Measurements from ENCODE around the gene RBM14. TPM values are rescaled to one million over a fixed set of nuclear protein-coding genes. Genes with fewer than 3 reads are reported as not detected.

Gene RBM14
- 92.7 TPM for polyA plus RNA-seq (2013, experiment 1 of 2)
- polyA plus RNA-seq (2013, experiment 2 of 2), result 90.3 TPM

DNA sequence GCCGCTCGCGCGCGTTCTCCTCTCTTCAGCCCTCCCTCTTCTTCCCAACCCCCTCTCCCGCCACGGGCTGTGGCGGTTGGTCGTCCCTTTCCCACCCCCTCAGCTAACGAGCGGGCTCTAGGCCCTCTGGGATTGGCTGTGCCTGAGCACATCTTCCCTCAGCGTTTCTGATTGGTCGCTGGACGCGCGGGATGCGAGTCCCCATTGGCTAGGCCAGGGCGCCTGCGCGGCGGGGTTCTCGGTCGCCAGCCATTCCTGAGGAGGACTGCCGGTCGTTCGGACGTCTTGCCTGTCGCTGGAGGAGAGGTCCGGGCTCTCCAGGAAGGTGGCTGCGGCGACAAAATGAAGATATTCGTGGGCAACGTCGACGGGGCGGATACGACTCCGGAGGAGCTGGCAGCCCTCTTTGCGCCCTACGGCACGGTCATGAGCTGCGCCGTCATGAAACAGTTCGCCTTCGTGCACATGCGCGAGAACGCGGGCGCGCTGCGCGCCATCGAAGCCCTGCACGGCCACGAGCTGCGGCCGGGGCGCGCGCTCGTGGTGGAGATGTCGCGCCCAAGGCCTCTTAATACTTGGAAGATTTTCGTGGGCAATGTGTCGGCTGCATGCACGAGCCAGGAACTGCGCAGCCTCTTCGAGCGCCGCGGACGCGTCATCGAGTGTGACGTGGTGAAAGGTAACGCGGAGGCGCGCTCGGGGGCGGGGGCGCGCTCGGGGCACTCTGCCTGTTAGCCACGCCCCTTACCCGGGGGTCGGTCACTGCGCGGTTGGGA is at the start of gene RBM14:
RBM14 (plus strand) TSS at position 252 of the 776 bp plus-strand sequence; CDS start at position 343, 91 bp downstream.
- H3K36me3 ChIP-seq (ENCODE audit: control insufficient read depth, insufficient read depth, low read length), result no peaks in the 10 kb centered on the region
- no peak within 1 kb of the TSS for H2BK120ac ChIP-seq (ENCODE audit: low read depth, low read length)
- peak within 1 kb of the TSS; percentile 74 for H3K4ac ChIP-seq (ENCODE audit: low read depth, low read length)
- peak within 1 kb of the TSS; percentile 88 for H3K27ac ChIP-seq (ENCODE audit: low read depth, low read length)
- WGBS (ENCODE audit: extremely low coverage, insufficient coverage, low lambda C conversion rate), result no CpG with 5 or more reads among the region's 90 CpGs
- peak within 1 kb of the TSS; percentile 52 for H3K23ac ChIP-seq (ENCODE audit: low read length)
- peak within 1 kb of the TSS; percentile 100 for H3K56ac ChIP-seq (ENCODE audit: low read length)
- no peak within 1 kb of the TSS for H4K8ac ChIP-seq (ENCODE audit: low read depth, low read length)
- peak within 1 kb of the TSS; percentile 97 for H2BK5ac ChIP-seq (ENCODE audit: low read length)
- H4K5ac ChIP-seq (ENCODE audit: low read length), result no peak within 1 kb of the TSS
- peaks cover 46% of the 10 kb centered on the region for H3K79me2 ChIP-seq (ENCODE audit: control insufficient read depth, insufficient read depth, low read length)
- peak within 1 kb of the TSS; percentile 94 for H3K18ac ChIP-seq (ENCODE audit: low read length)
- H2AK5ac ChIP-seq (ENCODE audit: low read length), result peak within 1 kb of the TSS; percentile 83
- peak within 1 kb of the TSS; percentile 99 for H3K9ac ChIP-seq (ENCODE audit: low read length)
- no peaks in the 10 kb centered on the region for H3K27me3 ChIP-seq (ENCODE audit: insufficient read depth, low read length, poor library complexity)
- H3K4me1 ChIP-seq (ENCODE audit: control insufficient read depth, low read depth, low read length), result peaks cover 4% of the 10 kb centered on the region
- peak within 1 kb of the TSS; percentile 99 for H3K4me3 ChIP-seq (ENCODE audit: low read length)
- no peak within 1 kb of the TSS for H2BK15ac ChIP-seq (replicated peaks; ENCODE audit: low read depth)
- peak; percentile 100 for DNase-seq
- H3K4me2 ChIP-seq (ENCODE audit: low read length), result peak within 1 kb of the TSS; percentile 56
- H3K79me1 ChIP-seq (ENCODE audit: low read length), result no peaks in the 10 kb centered on the region

- no peak overlapping the region for H3K9ac ChIP-seq (ENCODE audit: low read length)
- no peak overlapping the region for H2BK120ac ChIP-seq (ENCODE audit: low read depth, low read length)
- no CpG with 5 or more reads among the region's 15 CpGs for WGBS (ENCODE audit: extremely low coverage, insufficient coverage, low lambda C conversion rate)
Observed at GRCh38 chr11:66567787-66568123, 48.7 kb upstream of the RBM14 start.

DNA sequence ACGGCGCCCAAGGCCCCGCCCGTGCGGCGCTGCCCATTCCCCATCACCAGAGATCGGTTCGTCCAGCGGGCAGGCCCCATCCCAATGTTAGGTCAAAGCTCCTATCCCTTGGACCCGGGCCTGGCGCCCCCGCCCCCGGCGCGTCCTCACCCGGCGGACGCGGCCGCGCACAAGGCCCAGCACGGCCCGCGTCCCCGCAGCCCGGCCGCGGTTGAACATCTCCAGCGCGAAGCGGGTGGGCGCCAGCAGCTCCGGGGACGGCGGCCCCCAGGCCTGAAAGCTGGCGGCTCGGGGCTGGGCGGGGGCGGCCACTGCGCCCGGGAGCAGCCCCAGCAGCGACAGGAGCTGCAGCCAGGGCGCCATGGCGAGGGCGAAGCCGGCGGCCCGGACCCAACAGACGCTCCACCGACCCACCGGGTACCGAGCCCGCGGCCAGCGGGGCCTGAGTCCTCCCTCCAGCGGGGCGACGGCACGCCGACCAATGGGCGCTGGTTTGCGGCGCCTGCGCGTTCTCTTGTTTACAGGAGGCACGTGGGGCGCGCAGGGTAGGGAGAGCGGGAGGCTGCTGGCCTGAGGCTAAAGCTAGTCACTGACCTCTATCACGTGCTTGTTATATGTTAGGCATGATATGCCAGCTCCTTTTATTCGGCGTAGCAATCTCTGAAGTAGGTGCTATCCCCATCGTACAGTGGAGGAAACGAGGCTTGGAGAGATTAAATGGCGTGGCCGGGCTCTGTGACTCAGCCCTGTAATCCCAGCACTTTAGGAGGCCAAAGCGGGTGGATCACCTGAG is 48.1 kb upstream of the RBM14 start, which contains the start of gene CTSF:
CTSF (minus strand) TSS at position 483 of the 793 bp plus-strand sequence; CDS start at position 363, 120 bp downstream.
- Histone ChIP-seq H2AK5ac (ENCODE audit: low read length) (peak within 1 kb of the TSS; percentile 37), H3K36me3 (ENCODE audit: control insufficient read depth, insufficient read depth, low read length) (no peaks in the 10 kb centered on the region), H3K9ac (ENCODE audit: low read length) (no peak within 1 kb of the TSS), H3K4me2 (ENCODE audit: low read length) (no peak within 1 kb of the TSS), H2BK5ac (ENCODE audit: low read length) (peak within 1 kb of the TSS; percentile 5), H3K4me1 (ENCODE audit: control insufficient read depth, low read depth, low read length) (peaks cover 7% of the 10 kb centered on the region), H2BK15ac (replicated peaks; ENCODE audit: low read depth) (no peak within 1 kb of the TSS), H3K79me1 (ENCODE audit: low read length) (no peaks in the 10 kb centered on the region), H3K27ac (ENCODE audit: low read depth, low read length) (no peak within 1 kb of the TSS), H4K5ac (ENCODE audit: low read length) (no peak within 1 kb of the TSS), H4K8ac (ENCODE audit: low read depth, low read length) (no peak within 1 kb of the TSS), H3K56ac (ENCODE audit: low read length) (peak within 1 kb of the TSS; percentile 47), H3K27me3 (ENCODE audit: insufficient read depth, low read length, poor library complexity) (no peaks in the 10 kb centered on the region), H3K4me3 (ENCODE audit: low read length) (no peak within 1 kb of the TSS), H3K23ac (ENCODE audit: low read length) (no peak within 1 kb of the TSS), H3K79me2 (ENCODE audit: control insufficient read depth, insufficient read depth, low read length) (no peaks in the 10 kb centered on the region), H3K18ac (ENCODE audit: low read length) (no peak within 1 kb of the TSS), H3K4ac (ENCODE audit: low read depth, low read length) (no peak within 1 kb of the TSS), H2BK120ac (ENCODE audit: low read depth, low read length) (no peak within 1 kb of the TSS)
- no CpG with 5 or more reads among the region's 77 CpGs for WGBS (ENCODE audit: extremely low coverage, insufficient coverage, low lambda C conversion rate)
- DNase-seq, result no peak

More at GRCh38 chr11:66567787-66568123, 48.7 kb upstream of the RBM14 start:
- H4K5ac ChIP-seq (ENCODE audit: low read length), result no peak overlapping the region
- H2AK5ac ChIP-seq (ENCODE audit: low read length), result no peak overlapping the region
- H3K79me1 ChIP-seq (ENCODE audit: low read length), result no peaks in the 10 kb centered on the region
- H3K23ac ChIP-seq (ENCODE audit: low read length), result no peak overlapping the region
- H3K27me3 ChIP-seq (ENCODE audit: insufficient read depth, low read length, poor library complexity), result no peaks in the 10 kb centered on the region
- no peak overlapping the region for H2BK5ac ChIP-seq (ENCODE audit: low read length)
- DNase-seq, result no peak
- no peak overlapping the region for H2BK15ac ChIP-seq (replicated peaks; ENCODE audit: low read depth)
- H3K18ac ChIP-seq (ENCODE audit: low read length), result no peak overlapping the region
- H3K79me2 ChIP-seq (ENCODE audit: control insufficient read depth, insufficient read depth, low read length), result no peaks in the 10 kb centered on the region
- no peak overlapping the region for H3K27ac ChIP-seq (ENCODE audit: low read depth, low read length)
- H3K4me3 ChIP-seq (ENCODE audit: low read length), result no peak overlapping the region
- H3K36me3 ChIP-seq (ENCODE audit: control insufficient read depth, insufficient read depth, low read length), result no peaks in the 10 kb centered on the region
- no peak overlapping the region for H3K4me2 ChIP-seq (ENCODE audit: low read length)
- H3K56ac ChIP-seq (ENCODE audit: low read length), result no peak overlapping the region
- peaks cover 7% of the 10 kb centered on the region for H3K4me1 ChIP-seq (ENCODE audit: control insufficient read depth, low read depth, low read length)
- H3K4ac ChIP-seq (ENCODE audit: low read depth, low read length), result no peak overlapping the region
- H4K8ac ChIP-seq (ENCODE audit: low read depth, low read length), result no peak overlapping the region

DNA sequence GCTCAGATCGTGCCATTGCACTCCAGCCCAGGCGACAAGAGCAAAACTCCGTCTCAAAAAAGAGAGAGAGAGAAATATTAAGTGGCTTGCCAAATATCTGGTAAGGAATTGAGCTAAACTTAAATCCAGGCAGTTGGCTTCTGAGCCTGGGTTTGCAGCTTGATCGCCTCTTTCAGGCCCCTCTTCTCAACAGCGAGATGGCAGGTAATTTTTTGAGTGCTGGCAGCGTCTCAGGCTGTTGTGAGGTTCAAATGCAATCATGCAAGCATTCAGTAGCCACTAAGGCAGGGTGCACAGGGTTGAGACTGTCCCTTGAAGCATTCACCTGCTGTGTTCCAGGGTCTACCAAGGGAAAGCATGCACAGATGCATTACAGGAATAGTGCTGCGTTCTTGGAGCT is 47.4 kb upstream of the RBM14 start:
- Histone ChIP-seq H2AK5ac (ENCODE audit: low read length) (no peak overlapping the region), H3K4me3 (ENCODE audit: low read length) (no peak overlapping the region)
- WGBS (ENCODE audit: extremely low coverage, insufficient coverage, low lambda C conversion rate), result no CpG with 5 or more reads among the region's 7 CpGs

DNA sequence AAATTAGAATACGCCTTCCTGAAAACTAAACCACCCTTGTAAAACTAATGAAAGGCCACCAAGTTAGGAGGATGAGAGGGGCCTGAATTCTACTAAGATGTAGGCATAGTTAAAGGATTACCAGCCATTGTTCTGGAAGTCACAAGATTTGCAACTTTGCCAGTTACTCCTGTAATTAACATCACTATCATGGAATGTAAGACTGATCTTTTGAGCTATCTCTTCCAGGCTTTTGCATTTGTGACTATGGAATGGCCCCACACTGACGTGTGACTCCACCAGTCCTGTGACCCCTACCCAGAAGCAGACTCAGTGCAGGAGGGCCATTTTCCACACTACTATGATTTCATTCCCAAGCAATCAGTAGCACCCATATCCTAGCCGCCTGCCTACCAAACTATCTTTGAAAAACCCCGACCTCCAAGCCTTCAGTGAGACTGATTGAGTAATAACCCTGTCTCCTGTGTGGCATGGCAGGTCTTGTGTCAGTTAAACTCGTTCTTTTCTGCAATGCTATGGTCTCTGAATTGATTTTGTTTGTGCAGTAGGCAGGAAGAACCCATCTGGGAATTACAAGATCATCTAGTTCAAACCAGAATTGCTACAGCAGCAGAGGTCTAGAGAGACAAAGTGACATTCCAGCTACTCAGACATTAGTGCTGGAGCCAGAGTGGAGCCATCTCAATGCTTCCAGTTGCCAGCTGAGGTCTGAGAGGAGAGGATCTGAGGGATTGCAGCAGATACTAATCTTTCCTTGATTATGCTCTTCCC is 46.2 kb upstream of the RBM14 start:
- peak overlapping the region; percentile 30 for H3K9ac ChIP-seq (ENCODE audit: low read length)
- DNase-seq, result peak; percentile 96
- peak overlapping the region; percentile 21 for H2BK15ac ChIP-seq (replicated peaks; ENCODE audit: low read depth)
- no peak overlapping the region for H3K4me3 ChIP-seq (ENCODE audit: low read length)
- peak overlapping the region; percentile 69 for H3K27ac ChIP-seq (ENCODE audit: low read depth, low read length)
- no peak overlapping the region for H2AK5ac ChIP-seq (ENCODE audit: low read length)
- peak overlapping the region; percentile 26 for H2BK5ac ChIP-seq (ENCODE audit: low read length)
- H4K8ac ChIP-seq (ENCODE audit: low read depth, low read length), result no peak overlapping the region
- H3K4ac ChIP-seq (ENCODE audit: low read depth, low read length), result peak overlapping the region; percentile 44
- H3K27me3 ChIP-seq (ENCODE audit: insufficient read depth, low read length, poor library complexity), result no peaks in the 10 kb centered on the region
- no peak overlapping the region for H3K23ac ChIP-seq (ENCODE audit: low read length)
- peaks cover 7% of the 10 kb centered on the region for H3K4me1 ChIP-seq (ENCODE audit: control insufficient read depth, low read depth, low read length)
- no peaks in the 10 kb centered on the region for H3K79me2 ChIP-seq (ENCODE audit: control insufficient read depth, insufficient read depth, low read length)
- H3K79me1 ChIP-seq (ENCODE audit: low read length), result no peaks in the 10 kb centered on the region
- H2BK120ac ChIP-seq (ENCODE audit: low read depth, low read length), result peak overlapping the region; percentile 19
- no CpG with 5 or more reads among the region's 5 CpGs for WGBS (ENCODE audit: extremely low coverage, insufficient coverage, low lambda C conversion rate)
- no peak overlapping the region for H3K4me2 ChIP-seq (ENCODE audit: low read length)
- peak overlapping the region; percentile 78 for H3K56ac ChIP-seq (ENCODE audit: low read length)
- no peak overlapping the region for H4K5ac ChIP-seq (ENCODE audit: low read length)
- peak overlapping the region; percentile 19 for H3K18ac ChIP-seq (ENCODE audit: low read length)
- H3K36me3 ChIP-seq (ENCODE audit: control insufficient read depth, insufficient read depth, low read length), result no peaks in the 10 kb centered on the region

More for the DNA sequence above, 47.4 kb upstream of the RBM14 start:
- H3K4ac ChIP-seq (ENCODE audit: low read depth, low read length), result no peak overlapping the region
- H2BK5ac ChIP-seq (ENCODE audit: low read length), result peak overlapping the region; percentile 5
- no peak overlapping the region for H2BK120ac ChIP-seq (ENCODE audit: low read depth, low read length)
- H3K9ac ChIP-seq (ENCODE audit: low read length), result no peak overlapping the region
- H3K18ac ChIP-seq (ENCODE audit: low read length), result no peak overlapping the region
- peak overlapping the region; percentile 47 for H3K56ac ChIP-seq (ENCODE audit: low read length)
- no peaks in the 10 kb centered on the region for H3K27me3 ChIP-seq (ENCODE audit: insufficient read depth, low read length, poor library complexity)
- DNase-seq, result no peak
- H3K4me2 ChIP-seq (ENCODE audit: low read length), result no peak overlapping the region
- H3K23ac ChIP-seq (ENCODE audit: low read length), result no peak overlapping the region
- H3K4me1 ChIP-seq (ENCODE audit: control insufficient read depth, low read depth, low read length), result peaks cover 7% of the 10 kb centered on the region
- H3K36me3 ChIP-seq (ENCODE audit: control insufficient read depth, insufficient read depth, low read length), result no peaks in the 10 kb centered on the region
- H3K27ac ChIP-seq (ENCODE audit: low read depth, low read length), result no peak overlapping the region
- no peak overlapping the region for H4K5ac ChIP-seq (ENCODE audit: low read length)
- H3K79me1 ChIP-seq (ENCODE audit: low read length), result no peaks in the 10 kb centered on the region
- H2BK15ac ChIP-seq (replicated peaks; ENCODE audit: low read depth), result no peak overlapping the region
- no peak overlapping the region for H4K8ac ChIP-seq (ENCODE audit: low read depth, low read length)
- no peaks in the 10 kb centered on the region for H3K79me2 ChIP-seq (ENCODE audit: control insufficient read depth, insufficient read depth, low read length)
